GM19467 (cell line): ENCODE data around the gene ADCY3.

Experiments used
- ATAC-seq: cut with Tn5 transposase; IDR thresholded peaks from one replicate; pipeline ENCODE4 v1.9.1; 2021; ENCODE audit warnings: mild to moderate bottlenecking, moderate library complexity; ENCODE audit not compliant: unreplicated experiment

ADCY3 gene

GRCh38 chr2:24926602-24927252, 6.7 kb upstream of the ADCY3 start:
- ATAC-seq = no peak

DNA sequence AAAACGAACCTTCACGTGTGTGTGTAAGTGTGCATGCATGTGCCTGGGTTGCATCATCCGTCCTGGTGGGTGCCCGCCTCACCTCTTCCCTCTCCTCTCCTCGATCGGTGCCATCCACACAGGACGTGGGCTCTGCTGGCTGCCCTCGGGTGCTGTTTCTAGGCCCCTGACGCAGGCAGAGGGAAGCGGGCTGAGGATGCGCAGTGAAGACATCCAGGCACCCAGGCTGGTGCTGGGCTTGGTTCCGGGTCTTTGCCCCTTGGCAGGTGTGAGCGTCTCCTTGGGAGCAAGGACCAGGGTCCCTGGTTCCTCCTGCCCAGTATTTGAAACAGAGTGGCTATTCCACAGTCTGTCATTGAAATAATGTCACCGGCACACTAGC, 6.2 kb upstream of the ADCY3 start:
- no peak for ATAC-seq

DNA sequence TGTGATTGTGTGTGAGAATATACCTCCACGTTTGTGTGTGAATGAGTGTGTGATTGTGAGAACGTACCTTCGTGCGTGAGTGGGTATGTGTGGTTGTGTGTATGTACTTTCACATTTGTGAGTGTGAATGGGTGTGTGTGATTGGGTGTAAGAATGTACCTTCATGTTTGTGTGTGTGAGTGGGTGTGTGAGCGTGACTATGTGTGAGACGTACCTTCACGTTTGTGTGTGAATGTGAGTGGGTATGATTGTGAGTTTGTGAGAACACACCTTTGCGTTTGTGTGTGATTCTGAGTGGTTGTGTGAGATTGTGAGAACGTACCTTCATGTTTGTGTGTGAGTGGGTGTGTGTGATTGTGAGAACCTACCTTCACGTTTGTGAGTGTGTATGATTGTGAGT, 5.8 kb upstream of the ADCY3 start:
- ATAC-seq = no peak

DNA sequence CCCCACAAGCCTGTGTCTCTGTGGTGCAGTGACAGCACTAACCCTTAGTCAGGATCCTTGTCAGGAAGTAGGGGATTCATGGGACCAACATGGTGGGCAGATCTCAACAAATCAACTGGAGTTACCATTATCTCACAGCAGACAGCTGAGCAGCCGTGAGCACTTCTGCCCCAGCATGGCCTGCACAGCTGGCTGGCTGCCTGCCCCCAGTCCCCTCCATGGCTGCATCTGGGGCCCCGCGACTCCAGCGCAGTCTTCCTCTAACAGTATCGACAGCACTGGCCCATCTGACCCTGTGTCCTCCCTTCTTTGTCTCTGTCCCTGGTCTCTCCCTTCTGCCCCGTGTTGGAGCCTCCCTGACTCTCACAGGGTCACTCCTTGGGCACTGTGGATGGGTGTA, 4.7 kb upstream of the ADCY3 start:
- ATAC-seq = no peak

DNA sequence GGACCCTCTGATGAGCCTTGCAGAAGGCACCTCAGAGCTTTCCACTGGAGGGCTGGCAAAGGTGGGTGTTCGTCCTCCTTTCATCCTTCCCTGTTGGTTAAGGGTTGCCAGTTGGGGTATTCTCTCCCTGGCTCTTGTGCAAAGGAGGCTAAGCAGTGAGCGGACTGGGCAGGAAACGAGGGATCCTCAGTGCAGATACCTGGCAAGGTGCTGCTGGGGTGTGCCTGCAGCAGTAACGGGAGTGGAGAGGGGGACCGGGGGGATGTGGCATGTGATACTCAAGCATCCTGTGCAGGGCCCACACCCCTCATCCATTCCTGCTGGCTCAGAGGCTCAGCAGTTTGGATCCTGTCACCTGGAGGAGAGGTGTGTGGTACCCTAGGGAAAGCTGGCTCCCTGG, 4.2 kb upstream of the ADCY3 start:
- no peak for ATAC-seq

GRCh38 chr2:24923106-24923505, 3.1 kb upstream of the ADCY3 start:
- ATAC-seq = no peak

DNA sequence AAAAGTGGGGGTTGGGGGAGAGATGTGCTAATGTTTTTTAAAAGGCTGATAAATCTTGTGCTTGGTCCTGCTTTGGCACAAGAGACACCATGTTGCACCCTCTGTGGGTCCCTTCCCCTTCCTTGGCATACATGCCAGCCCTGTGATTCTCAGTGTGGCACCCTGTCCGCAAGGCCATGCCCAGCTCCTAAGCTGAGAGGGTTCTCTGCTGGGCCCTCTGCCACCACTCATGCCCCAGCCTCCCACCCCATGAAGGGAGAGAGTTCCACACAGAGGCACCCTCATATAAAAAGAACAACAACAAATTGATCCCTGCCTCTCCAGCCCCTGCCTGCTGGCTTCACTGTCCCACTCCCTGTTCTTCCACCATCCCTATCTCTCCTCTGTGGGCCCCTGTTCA, 2.5 kb upstream of the ADCY3 start:
- no peak for ATAC-seq

- ATAC-seq = no peak
These were observed 888 bp upstream of the ADCY3 start for GRCh38 chr2:24920809-24921441.

DNA sequence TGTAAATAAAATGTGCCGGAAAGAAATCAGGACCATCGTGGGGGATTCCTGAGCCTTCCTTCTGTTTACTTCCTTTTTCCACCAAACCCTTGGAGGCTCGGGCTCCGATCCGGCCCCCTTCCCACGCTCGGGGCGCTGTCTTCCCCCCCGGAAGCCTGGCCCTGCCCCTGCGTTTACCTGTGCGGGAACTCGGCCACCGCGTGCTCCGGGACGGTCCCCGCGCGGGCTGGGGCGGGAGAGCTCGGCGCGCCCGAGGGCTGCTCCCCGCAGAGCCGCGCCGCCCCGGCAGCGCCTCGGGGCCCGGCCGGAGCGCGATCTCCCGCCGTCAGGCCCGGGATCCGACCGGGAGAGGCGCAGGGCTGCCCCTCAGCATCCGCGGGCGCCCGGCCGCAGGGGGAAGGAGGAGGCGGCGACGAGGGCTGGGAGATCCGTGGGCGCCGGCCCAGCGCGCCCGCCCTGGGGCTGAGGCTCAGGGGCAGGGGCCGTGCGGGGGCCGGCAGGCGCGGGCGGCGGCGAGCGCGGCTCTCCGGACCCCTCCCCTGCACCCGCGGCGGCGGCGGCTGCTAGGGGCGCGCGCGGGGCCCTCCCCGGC, 435 bp downstream of the ADCY3 start:
- peak; percentile 17 for ATAC-seq

- ATAC-seq = peak; percentile 15
These were observed 966 bp downstream of the ADCY3 start for GRCh38 chr2:24919037-24919505.

DNA sequence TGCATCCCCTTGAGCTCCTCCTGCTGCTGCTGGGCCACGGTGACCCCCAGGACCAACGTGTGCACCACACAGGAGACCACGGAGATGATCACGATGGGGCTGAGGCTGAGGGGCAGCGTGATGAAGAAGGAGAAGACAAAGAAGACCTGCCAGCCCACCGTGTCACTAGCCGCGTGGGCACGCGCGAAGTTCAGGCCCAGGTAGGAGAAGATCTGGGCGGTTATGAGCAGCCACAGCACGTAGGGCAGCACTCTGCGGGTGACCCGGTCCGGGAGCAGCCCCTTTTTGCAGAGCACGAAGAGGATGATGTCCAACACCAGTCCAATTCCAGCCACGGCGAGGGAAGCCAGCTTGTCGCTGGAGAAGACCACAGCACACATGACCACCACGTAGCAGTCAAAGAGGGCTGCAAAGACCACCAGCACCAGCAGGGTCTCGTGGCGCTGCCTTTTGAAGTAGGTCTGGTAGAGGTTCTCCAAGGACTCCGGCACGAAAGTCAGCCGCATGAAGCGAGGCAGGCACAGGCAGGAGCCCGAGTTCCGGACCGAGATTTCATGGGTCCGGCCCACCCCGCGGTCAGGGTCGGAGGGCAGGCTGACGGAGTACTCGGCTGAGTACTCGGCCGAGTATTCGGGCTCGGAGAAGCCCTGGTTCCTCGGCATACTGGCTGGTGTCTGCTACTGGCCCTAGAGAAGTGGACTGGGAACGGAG, 1.6 kb downstream of the ADCY3 start:
- no peak for ATAC-seq

GRCh38 chr2:24917731-24918325, 2.2 kb downstream of the ADCY3 start:
- no peak for ATAC-seq

GRCh38 chr2:24917086-24917485, 3.0 kb downstream of the ADCY3 start:
- ATAC-seq = no peak

DNA sequence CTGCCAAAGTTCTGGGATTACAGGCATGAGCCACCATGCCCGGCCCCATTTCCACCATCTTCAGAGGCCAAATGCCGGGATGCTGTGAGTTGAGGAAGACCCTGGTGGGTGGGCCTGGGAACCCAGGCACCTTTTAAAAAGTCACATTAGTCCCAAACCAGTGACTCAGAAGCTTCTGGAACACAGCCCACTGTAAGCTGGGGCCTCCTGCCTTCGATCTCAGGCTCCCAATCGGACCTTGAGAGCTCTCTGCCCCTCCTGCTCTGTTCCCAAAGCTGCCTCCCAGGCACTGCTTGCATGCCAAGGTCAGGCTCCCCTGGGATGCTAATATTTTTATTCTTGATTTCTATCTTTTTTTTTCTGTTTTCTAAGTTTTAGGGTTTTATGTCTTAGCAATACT, 4.2 kb downstream of the ADCY3 start:
- no peak for ATAC-seq

DNA sequence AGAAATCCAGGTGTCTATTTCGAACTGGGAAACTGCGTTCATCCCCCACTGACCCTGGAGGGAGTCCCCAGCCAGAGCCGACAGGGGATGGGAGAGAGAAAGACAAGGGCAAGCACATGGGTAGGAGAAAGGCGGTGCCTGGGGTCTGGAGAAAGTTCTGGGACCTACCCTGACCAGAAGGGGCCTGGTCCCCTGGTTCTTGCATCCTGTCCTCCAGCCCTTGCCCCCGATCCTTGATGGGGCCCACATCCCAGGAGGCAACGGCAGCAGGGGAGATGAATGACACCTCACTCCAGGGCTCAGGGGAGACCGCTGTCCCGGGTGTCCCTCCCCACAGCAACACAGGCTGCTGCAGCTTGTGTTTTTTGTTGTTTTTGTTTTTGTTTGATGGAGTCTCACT, 4.9 kb downstream of the ADCY3 start:
- ATAC-seq = no peak

DNA sequence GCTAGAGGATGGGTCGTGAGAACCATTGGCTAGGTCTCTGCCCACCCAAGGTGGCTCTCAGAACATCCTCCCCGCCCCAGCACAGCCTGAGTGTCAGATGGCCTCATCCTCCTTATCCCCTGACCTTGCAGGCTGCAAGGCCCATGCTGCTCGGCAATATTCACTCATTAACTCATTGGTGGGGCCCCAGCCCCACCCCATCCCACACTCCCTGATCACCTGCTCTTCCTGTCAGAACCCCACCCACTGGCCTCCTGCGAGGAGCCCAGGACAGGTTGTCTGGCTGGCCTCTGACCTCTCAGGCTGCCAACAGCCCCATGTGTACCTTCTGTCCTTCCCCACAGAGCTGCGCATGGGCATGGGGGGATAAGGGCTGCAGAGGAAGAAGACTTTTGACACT, 5.3 kb downstream of the ADCY3 start:
- ATAC-seq = no peak

- no peak for ATAC-seq
These were observed 6.1 kb downstream of the ADCY3 start for GRCh38 chr2:24913911-24914310.

DNA sequence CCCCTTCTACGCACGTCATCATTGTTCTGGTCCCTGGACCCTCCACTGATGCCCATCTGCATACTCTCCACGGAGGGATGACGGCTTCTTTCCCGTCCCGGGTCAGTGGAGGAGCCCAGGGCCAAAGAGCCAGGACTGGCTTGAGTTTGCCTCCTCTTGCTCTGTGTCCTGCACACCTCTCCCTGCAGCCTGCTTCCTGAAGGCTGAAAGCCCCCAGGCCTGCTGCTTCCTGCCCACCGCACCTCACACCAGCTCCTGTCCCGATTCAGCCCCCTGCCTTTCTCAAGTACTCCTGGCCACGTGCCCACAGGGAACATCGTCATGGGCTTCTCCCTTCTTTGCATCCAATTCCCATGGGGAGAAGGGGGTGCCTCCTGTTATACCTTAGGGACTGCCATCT, 7.1 kb downstream of the ADCY3 start:
- no peak for ATAC-seq

GRCh38 chr2:24912523-24912922, 7.5 kb downstream of the ADCY3 start:
- ATAC-seq = no peak

GRCh38 chr2:24910245-24910644, 9.8 kb downstream of the ADCY3 start:
- ATAC-seq = no peak

- no peak for ATAC-seq
These were observed 10.4 kb downstream of the ADCY3 start for GRCh38 chr2:24909555-24910177.
